Brain pericyte (primary cell): ENCODE results near the gene UBAC1.
"Not testable (repeated sequence)": the region's sequence is repeated elsewhere in the genome, so short reads cannot be mapped to it uniquely, and the experiment has no call there.

Experiments used
- DNase-seq: peaks from one replicate; pipeline ENCODE4 v3.0.0-alpha.2; 2012; ENCODE audit warnings: low read depth, low spot score

Gene UBAC1

GRCh38 chr9:135978642-135979546 lies 17.7 kb upstream of the UBAC1 start:
- no peak for DNase-seq

- no peak for DNase-seq
Observed at GRCh38 chr9:135976944-135977343, 15.8 kb upstream of the UBAC1 start.

- DNase-seq = no peak
Observed at GRCh38 chr9:135976531-135976930, 15.4 kb upstream of the UBAC1 start.

- no peak for DNase-seq
Observed at GRCh38 chr9:135975834-135976233, 14.7 kb upstream of the UBAC1 start.

GRCh38 chr9:135974220-135974573 lies 13.0 kb upstream of the UBAC1 start:
- no peak for DNase-seq

GRCh38 chr9:135973277-135974219 lies 12.4 kb upstream of the UBAC1 start:
- no peak for DNase-seq

GRCh38 chr9:135971892-135972291 lies 10.7 kb upstream of the UBAC1 start:
- DNase-seq = no peak

GRCh38 chr9:135971111-135971766 lies 10.1 kb upstream of the UBAC1 start:
- no peak for DNase-seq

GRCh38 chr9:135970128-135970815 lies 9.1 kb upstream of the UBAC1 start:
- DNase-seq = no peak

- no peak for DNase-seq
Observed at GRCh38 chr9:135969064-135969683, 8.0 kb upstream of the UBAC1 start.

GRCh38 chr9:135968601-135969000 lies 7.4 kb upstream of the UBAC1 start:
- DNase-seq = no peak

GRCh38 chr9:135968083-135968476 lies 6.9 kb upstream of the UBAC1 start:
- DNase-seq = no peak

- DNase-seq = not testable (repeated sequence)
Observed at GRCh38 chr9:135966916-135967260, 5.7 kb upstream of the UBAC1 start.

- no peak for DNase-seq
Observed at GRCh38 chr9:135965124-135965756, 4.1 kb upstream of the UBAC1 start.

- DNase-seq = no peak
Observed at GRCh38 chr9:135963938-135964337, 2.8 kb upstream of the UBAC1 start.

- DNase-seq = no peak
Observed at GRCh38 chr9:135963338-135963737, 2.2 kb upstream of the UBAC1 start.

GRCh38 chr9:135962696-135963307 lies 1.6 kb upstream of the UBAC1 start:
- DNase-seq = no peak

GRCh38 chr9:135961811-135962695 lies 880 bp upstream of the UBAC1 start:
- DNase-seq = no peak
